Daoy (cell line): Measurements from ENCODE around the gene SERPINA12. TPM values are rescaled to one million over a fixed set of nuclear protein-coding genes. Genes with fewer than 3 reads are reported as not detected.

Experiments used
- DNase-seq: peaks from one replicate; pipeline ENCODE4 v3.0.0-alpha.2; 2015; ENCODE audit warnings: low read depth
- total RNA-seq: library from RNA; depleted of rRNA; stranded (reverse); fragments of >200 nt; shearing (Covaris generic); gene quantifications from 2 replicates; pipeline ENCODE4 v1.2.3, GENCODE V29; 2014

SERPINA12 gene
- total RNA-seq, 1 experiment from 2014 or later, result not detected

DNA sequence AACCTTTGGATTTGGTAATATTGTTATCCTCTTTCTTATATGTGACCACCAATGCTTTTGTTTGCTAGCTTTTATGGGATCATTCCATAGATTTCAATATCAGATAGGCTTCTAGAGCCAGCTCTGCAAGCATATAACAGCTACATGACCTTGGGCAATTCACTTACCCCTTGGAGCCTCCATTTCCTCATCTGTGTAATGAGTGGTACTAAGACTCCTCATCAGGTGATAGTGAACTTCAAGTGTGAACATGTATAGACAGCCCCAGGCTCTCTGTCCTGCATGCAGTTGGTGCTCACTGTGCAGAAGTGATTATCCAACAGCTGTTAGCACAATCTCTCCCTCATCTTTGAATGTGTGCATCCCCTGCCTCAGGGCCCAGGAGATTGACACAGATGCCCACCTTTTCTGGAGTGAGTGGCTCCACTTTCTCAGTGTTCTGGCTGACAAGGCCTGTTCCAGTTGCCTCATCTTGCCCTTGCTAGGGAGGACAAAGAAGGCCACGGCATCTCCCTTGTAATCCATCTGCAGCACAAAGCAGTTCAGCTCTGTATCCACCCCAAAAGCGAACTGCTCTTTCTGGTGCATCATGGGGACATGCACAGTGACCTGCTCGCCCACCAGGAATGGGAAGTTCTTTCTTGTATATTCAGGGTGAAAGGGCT, 42.4 kb downstream of the SERPINA12 start:
- DNase-seq, result no peak

DNA sequence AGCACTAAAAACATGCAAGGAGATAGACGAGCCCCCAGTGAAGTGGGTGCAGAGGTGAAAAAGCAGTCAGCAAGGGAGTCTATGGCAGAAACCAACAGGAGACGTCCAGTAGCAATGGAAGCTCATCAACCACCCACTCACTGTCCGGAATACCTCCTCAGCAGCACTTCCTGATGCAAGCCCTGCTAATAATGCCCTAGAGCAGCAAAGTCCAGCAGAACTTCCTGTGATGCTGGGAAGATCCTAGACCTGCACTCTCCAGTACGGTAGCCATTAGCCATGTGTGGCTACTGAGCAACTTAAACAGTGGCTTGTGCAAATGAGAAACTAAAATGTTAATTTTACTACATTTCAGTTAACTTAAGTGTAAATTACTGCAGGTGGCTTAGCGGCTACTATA, 44.2 kb downstream of the SERPINA12 start:
- DNase-seq, result no peak

GRCh38 chr14:94464290-94464689, 45.0 kb downstream of the SERPINA12 start:
- no peak for DNase-seq

DNA sequence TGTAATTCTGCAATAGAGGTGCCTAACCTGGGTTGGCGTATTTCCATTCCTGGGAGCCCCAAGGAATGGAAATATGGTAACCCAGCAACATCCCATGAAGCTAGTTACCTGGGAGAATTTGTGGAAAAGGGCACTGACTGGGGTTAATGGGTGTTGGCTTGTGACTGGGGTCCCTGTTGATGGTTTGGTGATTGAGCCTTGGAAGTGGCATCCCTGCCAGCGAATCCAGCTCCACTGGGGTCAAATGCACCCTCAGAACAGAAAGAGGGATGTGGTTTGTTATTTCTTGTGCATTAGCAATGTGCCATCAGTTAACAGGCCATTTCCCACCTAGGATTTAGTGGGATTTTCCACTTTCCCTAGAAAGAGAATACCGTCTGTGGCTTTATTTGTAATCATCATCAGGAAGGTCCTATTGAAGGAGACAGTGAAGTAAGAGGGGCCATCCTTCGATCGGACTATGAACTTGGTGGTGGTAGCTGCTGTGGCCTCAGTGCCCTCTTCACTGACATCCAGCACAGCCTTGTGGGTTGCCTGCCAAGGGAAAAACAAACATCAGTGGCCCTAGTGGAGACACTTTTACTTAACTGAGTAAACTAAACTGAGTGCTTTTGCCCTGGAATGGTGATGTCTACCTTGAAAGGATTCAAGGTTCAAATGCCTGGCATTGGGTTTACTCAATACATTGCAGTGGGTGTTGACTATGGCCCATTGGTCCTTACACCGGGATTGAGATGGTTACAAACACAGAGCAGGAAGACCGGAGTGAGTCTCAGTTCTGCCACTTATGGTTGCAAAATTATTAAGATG, 46.3 kb downstream of the SERPINA12 start:
- DNase-seq, result no peak

GRCh38 chr14:94462219-94462551, 47.1 kb downstream of the SERPINA12 start:
- peak; percentile 64 for DNase-seq

DNA sequence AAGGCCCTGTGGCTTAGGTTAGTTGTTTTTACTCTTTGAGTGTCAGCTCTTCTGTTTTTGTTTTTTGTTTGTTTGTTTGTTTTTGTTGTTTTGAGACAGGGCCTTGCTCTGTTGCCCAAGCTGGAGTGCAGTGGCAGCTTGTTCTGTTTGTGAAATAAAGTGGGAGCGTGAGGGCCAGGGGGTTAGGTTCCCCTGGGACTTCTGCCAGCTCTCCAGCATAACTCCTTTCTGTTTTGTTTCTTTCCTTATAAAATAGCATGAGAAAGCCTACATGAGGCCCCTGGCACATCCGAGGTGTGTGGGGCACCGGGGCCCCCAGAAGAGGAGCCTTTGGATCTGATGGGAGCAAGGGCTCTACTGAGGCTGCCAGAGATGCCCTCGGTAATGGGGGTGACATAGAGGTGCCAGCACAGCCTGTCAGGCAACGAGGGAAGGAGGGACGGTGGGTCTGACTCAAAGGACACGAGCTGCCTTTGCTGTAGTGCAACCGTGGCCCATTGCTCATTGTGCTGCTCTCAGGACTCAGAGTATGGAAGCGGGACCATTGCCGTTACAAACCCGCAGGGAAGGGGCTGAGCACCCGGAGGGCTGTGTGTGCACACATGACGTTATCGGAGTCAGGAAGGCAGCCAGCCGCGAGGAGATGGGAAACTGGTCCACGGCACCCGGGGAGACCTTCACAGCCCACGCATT, 47.6 kb downstream of the SERPINA12 start:
- peak; percentile 59 for DNase-seq

- DNase-seq, result no peak
Measured at GRCh38 chr14:94460631-94461416, 48.4 kb downstream of the SERPINA12 start.

- DNase-seq, result peak; percentile 82
Measured at GRCh38 chr14:94458558-94459205, 50.6 kb downstream of the SERPINA12 start.

DNA sequence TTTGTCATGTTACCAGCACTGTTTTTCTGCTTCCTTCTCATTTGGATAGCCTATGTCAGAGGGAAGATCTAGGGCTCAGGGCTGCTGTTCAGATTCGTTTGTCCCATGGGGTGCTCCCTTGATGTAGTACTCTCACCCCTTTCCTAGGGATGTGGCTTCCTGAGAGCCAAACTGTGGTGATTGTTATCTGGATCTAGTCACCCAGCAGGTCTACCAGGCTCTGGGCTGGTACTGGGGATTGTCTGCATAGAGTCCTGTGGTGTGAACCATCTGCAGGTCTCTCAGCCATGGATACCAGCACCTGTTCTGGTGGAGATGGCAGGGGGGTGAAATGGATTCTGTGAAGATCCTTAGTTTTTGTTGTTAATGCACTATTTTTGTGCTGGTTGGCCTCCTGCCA, 51.2 kb downstream of the SERPINA12 start:
- no peak for DNase-seq

DNA sequence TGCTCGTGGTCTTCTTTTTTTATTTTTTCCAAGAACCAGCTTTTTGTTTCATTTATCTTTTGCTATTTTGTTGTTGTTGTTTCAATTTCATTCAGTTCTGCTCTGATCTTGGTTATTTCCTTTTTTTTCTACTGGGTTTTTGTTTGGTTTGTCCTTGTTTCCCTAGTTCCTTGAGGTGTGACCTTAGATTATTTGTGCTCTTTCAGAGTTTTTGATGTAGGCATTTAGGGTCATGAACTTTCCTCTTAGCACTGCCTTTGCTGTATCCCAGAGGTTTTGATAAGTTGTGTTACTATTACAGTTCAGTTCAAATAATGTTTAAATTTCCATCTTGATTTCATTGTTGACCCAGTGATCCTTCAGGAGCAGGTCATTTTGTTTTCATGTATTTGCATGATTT, 53.3 kb downstream of the SERPINA12 start:
- no peak for DNase-seq

DNA sequence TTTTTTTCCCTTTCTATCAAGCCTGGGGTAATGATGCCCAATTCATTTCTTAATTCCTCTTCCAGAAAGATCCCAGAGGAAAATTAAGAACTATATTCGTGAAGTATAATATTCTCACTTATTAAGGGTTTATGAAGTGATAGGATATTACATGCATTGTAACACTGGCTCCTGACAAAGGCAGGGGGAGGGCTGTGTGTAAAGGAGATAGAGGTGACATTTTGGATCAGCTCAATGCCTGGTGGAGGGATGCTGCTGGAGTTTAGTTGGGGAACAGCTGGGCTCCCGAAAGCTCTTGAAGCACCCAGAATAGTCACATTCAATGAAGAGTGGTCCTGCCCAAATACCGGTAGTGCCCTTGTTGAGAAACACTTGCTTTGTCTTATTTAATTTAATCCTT, 57.4 kb downstream of the SERPINA12 start:
- DNase-seq, result no peak

DNA sequence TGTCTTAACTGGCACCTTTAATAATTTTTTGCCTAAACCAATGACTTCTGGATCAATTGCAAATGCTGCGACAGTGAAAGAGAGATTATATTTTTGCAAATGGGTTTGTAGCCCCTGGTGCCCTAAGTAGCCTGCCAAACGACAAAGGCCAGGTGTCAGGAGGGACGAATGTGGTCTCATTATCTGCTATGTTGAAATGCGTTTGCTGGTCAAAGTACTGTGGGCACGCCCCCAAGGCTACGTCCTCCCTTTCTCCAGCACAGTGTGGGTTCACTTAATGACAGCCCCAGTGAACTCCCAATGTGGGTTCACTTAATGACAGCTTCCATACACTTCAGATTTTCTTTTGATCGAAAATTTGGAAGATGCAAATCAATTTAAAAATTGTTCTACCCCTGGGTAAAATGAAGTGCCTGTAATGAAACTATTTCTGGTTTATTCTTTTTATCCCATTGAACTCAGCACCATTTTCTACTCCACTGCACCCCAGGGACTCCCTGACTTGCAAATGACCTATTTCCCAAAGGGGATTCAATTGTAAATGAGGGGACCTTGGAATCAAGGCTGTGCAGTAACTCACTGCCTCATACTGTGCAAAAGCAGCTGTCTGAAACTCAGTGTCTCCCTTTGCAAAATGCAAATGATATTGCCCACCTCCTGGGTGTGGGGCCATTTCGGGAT, 58.0 kb downstream of the SERPINA12 start:
- DNase-seq, result no peak

- no peak for DNase-seq
Measured at GRCh38 chr14:94450722-94451090, 58.6 kb downstream of the SERPINA12 start.

- DNase-seq, result no peak
Measured at GRCh38 chr14:94449930-94450329, 59.3 kb downstream of the SERPINA12 start.

DNA sequence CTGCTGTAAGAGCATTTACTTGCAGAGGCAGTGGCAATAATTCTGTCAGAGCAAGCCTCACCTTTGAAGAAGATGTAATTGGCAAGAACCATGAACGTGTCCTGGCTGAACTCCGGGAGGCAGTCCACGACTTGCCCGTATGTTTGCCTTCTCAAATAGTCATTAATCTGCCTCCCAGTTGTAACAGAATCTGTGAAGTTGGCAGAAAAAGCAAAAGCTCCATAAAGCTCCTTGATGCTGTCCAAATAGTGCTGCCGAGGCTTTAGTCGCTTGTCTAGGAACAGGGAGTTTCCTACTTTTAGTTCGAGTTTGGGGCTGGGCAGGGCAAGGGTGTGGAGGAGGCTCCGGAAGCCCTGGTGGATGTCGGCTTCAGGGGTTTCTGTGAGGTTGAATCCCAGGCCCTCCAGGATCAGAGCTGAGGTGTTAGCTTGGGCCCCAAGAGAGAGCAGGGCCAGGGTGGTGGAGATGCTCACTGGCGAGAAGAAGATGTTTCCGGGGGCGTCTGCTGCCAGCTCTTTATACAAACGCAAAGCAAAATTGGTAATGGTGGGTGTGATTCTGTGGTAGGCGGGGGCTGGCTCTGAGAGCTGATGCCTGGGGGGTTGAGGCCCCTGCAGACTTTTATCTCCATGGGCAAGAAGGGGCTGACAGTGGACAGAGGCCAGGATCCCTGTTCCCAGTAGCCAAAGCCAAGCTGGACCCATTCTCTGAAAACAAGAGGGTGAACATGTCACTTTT, 61.0 kb downstream of the SERPINA12 start:
- DNase-seq, result no peak

DNA sequence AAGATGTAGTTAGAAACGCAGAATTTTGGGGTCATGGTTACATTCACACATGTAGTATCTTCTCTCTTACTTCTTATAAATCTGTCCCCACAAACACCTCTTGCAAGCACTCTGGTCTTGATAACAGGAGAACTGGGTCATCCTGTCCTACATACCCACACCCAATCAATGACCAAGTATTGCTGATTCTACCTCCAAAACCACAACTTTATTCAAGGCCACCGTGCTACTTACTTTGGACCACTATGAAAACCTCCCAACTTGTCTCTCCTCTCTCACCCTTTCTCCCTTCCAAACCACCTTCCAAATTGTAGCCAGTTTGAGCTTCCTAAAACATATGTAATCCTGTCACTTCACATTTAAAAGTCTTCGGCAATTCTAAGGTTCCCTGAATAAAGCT, 62.1 kb downstream of the SERPINA12 start:
- DNase-seq, result no peak

- DNase-seq, result no peak
Measured at GRCh38 chr14:94446126-94446525, 63.1 kb downstream of the SERPINA12 start.

DNA sequence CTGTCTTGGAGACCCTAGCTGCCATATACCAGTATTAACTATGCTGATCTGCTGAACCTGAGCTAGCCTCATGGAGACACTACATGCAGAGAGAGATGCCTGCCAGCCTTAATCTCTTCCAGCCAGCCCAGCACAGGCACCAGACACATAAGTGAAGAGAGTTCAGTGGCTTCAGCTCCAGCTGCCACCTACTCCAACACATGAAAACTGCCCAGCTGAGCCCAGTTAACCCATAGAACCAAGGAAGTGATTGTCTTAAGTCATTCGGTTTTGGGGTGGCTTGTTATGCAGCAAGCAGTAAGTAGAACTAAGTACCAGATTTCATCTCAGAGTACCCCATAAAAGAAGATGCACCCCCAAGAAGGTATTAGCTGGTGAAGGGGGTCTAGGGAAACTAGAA, 64.3 kb downstream of the SERPINA12 start:
- DNase-seq, result no peak

- no peak for DNase-seq
Measured at GRCh38 chr14:94441531-94442205, 67.6 kb downstream of the SERPINA12 start.

DNA sequence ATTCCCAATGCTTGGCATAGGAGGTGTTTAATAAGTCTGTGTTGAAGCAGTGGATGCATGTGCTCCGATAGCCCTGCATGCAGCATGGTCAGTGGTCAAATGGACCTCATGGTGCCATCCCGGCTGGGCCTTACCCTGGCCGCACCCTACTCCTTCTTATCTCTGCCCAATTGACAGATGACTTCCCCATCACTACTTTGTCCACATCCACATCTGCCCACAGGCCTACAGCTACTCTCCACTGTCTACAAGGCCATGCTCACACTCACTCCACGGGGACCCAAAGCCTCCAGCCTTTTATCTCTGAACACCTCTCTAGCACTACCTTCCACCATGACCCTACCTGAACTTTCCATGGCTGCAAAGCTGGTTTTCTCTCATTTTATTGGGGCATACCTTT, 68.1 kb downstream of the SERPINA12 start:
- no peak for DNase-seq
